CD4-positive, CD25-positive, alpha-beta regulatory T cell (primary cell): ENCODE results near the gene AIP. TPM values are rescaled to one million over a fixed set of nuclear protein-coding genes. Genes with fewer than 3 reads are reported as not detected.

ENCODE experiments used
- ATAC-seq, 2 donors: fragments of 150-1000 bp; cut with Tn5 transposase; one replicate each; pipeline ENCODE4 v1.10.0; 2021; ENCODE audit warnings: low read depth in 2 of 2, moderate number of reproducible peaks in 2 of 2, moderate library complexity in 1 of 2
- DNase-seq, 3 donors: peaks; one replicate each; pipeline versions ENCODE4 v3.0.0 to v3.0.0-alpha.2; 2012 to 2022; ENCODE audit warnings: mixed read lengths in 1 of 3
- H3K27ac ChIP-seq: one replicate; pipeline ENCODE4 v1.7.0; 2013; ENCODE audit warnings: mild to moderate bottlenecking, low read length; ENCODE audit not compliant: insufficient read depth, poor library complexity, severe bottlenecking
- H3K27me3 ChIP-seq: one replicate; pipeline ENCODE4 v1.7.0; 2013; ENCODE audit warnings: low read length; ENCODE audit not compliant: control insufficient read depth, insufficient read depth
- H3K36me3 ChIP-seq: one replicate; pipeline ENCODE4 v1.7.0; 2013; ENCODE audit warnings: mild to moderate bottlenecking, low read length, moderate library complexity; ENCODE audit not compliant: control insufficient read depth, insufficient read depth
- H3K4me1 ChIP-seq: 2 replicates; pipeline ENCODE4 v1.7.0; 2013; ENCODE audit warnings: mild to moderate bottlenecking, low read length; ENCODE audit not compliant: insufficient read depth, control insufficient read depth, poor library complexity, severe bottlenecking
- H3K4me3 ChIP-seq: one replicate; pipeline ENCODE4 v1.7.0; 2013; ENCODE audit warnings: low read depth, mild to moderate bottlenecking, low read length, moderate library complexity
- H3K9me3 ChIP-seq, 2 experiments: 1 replicate in 1 of 2; 2 replicates in 1 of 2; pipeline ENCODE4 v1.7.0; 2013; ENCODE audit warnings: low read length in 2 of 2, mild to moderate bottlenecking in 1 of 2, moderate library complexity in 1 of 2; ENCODE audit not compliant: control insufficient read depth in 2 of 2
- H3K27ac Mint-ChIP-seq, 3 donors: one replicate each; pipeline ENCODE4 v1.8.0; 2020 to 2022; ENCODE audit warnings: mild to moderate bottlenecking in 3 of 3, mixed read lengths in 3 of 3, moderate library complexity in 2 of 3
- H3K27me3 Mint-ChIP-seq: one replicate; pipeline ENCODE4 v1.8.0; 2022; ENCODE audit warnings: mild to moderate bottlenecking, mixed read lengths
- H3K36me3 Mint-ChIP-seq: one replicate; pipeline ENCODE4 v1.8.0; 2020; ENCODE audit warnings: mixed read lengths
- H3K4me1 Mint-ChIP-seq, 4 donors: one replicate each; pipeline ENCODE4 v1.8.0; 2020 to 2022; ENCODE audit warnings: mixed read lengths in 4 of 4, mild to moderate bottlenecking in 1 of 4
- H3K4me3 Mint-ChIP-seq, 4 donors: one replicate each; pipeline ENCODE4 v1.8.0; 2020 to 2022; ENCODE audit warnings: mild to moderate bottlenecking in 4 of 4, mixed read lengths in 4 of 4, moderate library complexity in 3 of 4
- H3K9me3 Mint-ChIP-seq, 7 donors: one replicate each; pipeline ENCODE4 v1.8.0; 2020 to 2022; ENCODE audit warnings: mixed read lengths in 7 of 7, mild to moderate bottlenecking in 3 of 7, moderate library complexity in 2 of 7
- polyA plus RNA-seq, 4 donors: library from polyadenylated mRNA; unstranded; fragments of 300-500 nt; fragmentation: Illumina TruSeq; gene quantifications; one replicate each; pipeline ENCODE4 v1.2.3, GENCODE V29; 2021
- total RNA-seq: library from RNA; stranded (reverse); gene quantifications from one replicate; pipeline ENCODE4 v1.2.3, GENCODE V29; 2022

Gene AIP
- total RNA-seq (124 TPM), polyA plus RNA-seq (100 to 1,000 TPM; 200 to 234 (median 219) TPM)

- H3K4me3 ChIP-seq = peak within 1 kb of the TSS; percentile 86
- DNase-seq (peak; percentile 97 to 99 (median 98)), ATAC-seq (peak; percentile 83 to 86)
- H3K36me3 Mint-ChIP-seq = peaks cover 14% of the 10 kb centered on the region
- H3K4me1 Mint-ChIP-seq = peaks cover 9 to 57% (median 43%) of the 10 kb centered on the region in 4 donors
- no peaks in the 10 kb centered on the region for H3K9me3 ChIP-seq
- H3K27ac ChIP-seq = peak within 1 kb of the TSS; percentile 92
- peak within 1 kb of the TSS; percentile 92 to 99 (median 96) for H3K4me3 Mint-ChIP-seq
- H3K4me1 ChIP-seq = peaks cover 58% of the 10 kb centered on the region
- no peaks in the 10 kb centered on the region for H3K27me3 ChIP-seq
- peak within 1 kb of the TSS; percentile 99 to 100 (median 99) for H3K27ac Mint-ChIP-seq
- H3K9me3 Mint-ChIP-seq = no peaks in the 10 kb centered on the region
- H3K36me3 ChIP-seq = peaks cover 6% of the 10 kb centered on the region
- H3K27me3 Mint-ChIP-seq = peaks cover 2% of the 10 kb centered on the region
Observed at GRCh38 chr11:67482827-67483798, at the start of gene AIP. TSS of gene AIP (plus strand) at chr11:67483026. CDS start at chr11:67483159, 133 bp downstream.

DNA sequence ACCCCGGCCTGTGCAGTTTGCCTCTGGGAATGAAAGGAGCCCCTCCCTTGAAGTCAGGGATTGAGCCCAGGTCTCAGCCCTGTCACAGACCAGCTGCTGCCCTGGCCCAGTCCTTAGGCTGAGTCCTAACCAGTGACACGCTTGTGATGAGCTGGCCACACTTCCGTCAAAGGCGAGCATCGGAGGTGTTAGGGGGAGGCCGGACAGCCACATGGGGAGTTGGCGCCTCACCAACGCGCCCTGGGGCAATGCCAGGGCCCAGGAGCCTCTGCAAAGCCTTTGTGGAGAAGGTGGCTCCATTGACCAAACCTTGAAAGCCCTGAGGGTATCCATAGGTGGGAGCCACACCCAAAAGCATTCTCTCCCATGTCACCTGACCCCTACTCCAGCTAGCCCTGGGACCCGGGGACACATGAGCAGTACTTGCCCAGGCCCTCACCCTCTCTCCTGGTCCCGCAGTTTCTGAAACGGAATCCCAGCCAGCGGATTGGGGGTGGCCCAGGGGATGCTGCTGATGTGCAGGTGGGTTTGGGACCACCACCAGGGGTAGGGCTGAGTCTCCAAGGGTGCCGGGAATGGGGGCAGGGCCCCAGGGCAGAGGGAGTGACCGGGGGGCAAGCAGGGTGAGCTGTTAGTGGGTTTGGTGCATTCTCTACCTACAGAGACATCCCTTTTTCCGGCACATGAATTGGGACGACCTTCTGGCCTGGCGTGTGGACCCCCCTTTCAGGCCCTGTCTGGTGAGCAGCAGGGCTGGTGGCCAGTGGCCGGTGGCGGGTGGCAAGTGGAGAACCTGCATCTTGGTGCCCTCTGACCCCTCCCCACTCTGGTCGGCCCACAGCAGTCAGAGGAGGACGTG lies 49.1 kb upstream of the AIP start:
- Mint-ChIP-seq H3K4me1 (peaks cover 0 to 74% (median 21%) of the 10 kb centered on the region in 4 donors), H3K9me3 (no peaks in the 10 kb centered on the region), H3K27ac (peak overlapping the region; percentile 42 to 80 (median 52)), H3K4me3 (peak overlapping the region; percentile 61 to 87 (median 76)), H3K36me3 (peaks cover 10% of the 10 kb centered on the region), H3K27me3 (no peaks in the 10 kb centered on the region)
- H3K4me1 ChIP-seq = peaks cover 77% of the 10 kb centered on the region
- DNase-seq (no peak), ATAC-seq (no peak)
- peak overlapping the region; percentile 94 for H3K27ac ChIP-seq
- H3K9me3 ChIP-seq = no peaks in the 10 kb centered on the region
- peaks cover 23% of the 10 kb centered on the region for H3K36me3 ChIP-seq
- no peaks in the 10 kb centered on the region for H3K27me3 ChIP-seq
- no peak overlapping the region for H3K4me3 ChIP-seq

- peak overlapping the region; percentile 94 for H3K27ac ChIP-seq
- peak overlapping the region; percentile 61 to 87 (median 76) for H3K4me3 Mint-ChIP-seq
- peaks cover 0 to 74% (median 25%) of the 10 kb centered on the region in 4 donors for H3K4me1 Mint-ChIP-seq
- DNase-seq = no peak
- no peaks in the 10 kb centered on the region for H3K27me3 Mint-ChIP-seq
- no peaks in the 10 kb centered on the region for H3K9me3 Mint-ChIP-seq
- no peak overlapping the region for H3K4me3 ChIP-seq
- H3K27ac Mint-ChIP-seq = peak overlapping the region in 2 of 3 donors; percentile 52 to 80
- peaks cover 10% of the 10 kb centered on the region for H3K36me3 Mint-ChIP-seq
- H3K36me3 ChIP-seq = peaks cover 23% of the 10 kb centered on the region
- no peaks in the 10 kb centered on the region for H3K9me3 ChIP-seq
- H3K27me3 ChIP-seq = no peaks in the 10 kb centered on the region
- ATAC-seq = no peak
- H3K4me1 ChIP-seq = peaks cover 77% of the 10 kb centered on the region
Observed at GRCh38 chr11:67434395-67434881, 48.4 kb upstream of the AIP start.

DNA sequence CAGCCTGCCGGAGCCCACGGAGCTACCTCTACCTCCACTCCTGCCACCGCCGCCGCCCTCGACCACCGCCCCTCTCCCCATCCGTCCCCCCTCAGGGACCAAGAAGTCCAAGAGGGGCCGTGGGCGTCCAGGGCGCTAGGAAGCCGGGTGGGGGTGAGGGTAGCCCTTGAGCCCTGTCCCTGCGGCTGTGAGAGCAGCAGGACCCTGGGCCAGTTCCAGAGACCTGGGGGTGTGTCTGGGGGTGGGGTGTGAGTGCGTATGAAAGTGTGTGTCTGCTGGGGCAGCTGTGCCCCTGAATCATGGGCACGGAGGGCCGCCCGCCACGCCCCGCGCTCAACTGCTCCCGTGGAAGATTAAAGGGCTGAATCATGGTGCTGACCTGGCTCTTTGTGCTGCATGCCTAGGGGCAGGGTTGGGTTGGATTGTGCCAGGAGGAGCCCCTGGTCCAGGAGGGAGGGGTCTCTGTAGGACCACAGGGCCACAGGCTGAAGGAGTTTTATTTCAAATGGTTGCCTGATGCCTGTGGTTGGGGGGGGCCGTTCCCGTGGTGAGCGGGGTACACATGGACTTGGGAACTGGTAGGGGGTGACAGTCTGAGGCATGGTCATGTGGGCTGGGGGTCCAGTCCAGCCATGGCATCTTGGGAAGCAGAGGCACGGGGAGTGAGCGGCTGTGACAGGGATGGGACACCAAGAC lies 47.6 kb upstream of the AIP start:
- Mint-ChIP-seq H3K27me3 (no peaks in the 10 kb centered on the region), H3K36me3 (peaks cover 10% of the 10 kb centered on the region), H3K9me3 (no peaks in the 10 kb centered on the region), H3K4me1 (peaks cover 0 to 77% (median 29%) of the 10 kb centered on the region in 4 donors), H3K27ac (peak overlapping the region; percentile 75 to 90 (median 84)), H3K4me3 (peak overlapping the region; percentile 81 to 98 (median 92))
- H3K9me3 ChIP-seq = no peaks in the 10 kb centered on the region
- H3K27ac ChIP-seq = peak overlapping the region; percentile 94
- peak overlapping the region; percentile 26 for H3K4me3 ChIP-seq
- H3K4me1 ChIP-seq = peaks cover 77% of the 10 kb centered on the region
- DNase-seq (no peak), ATAC-seq (no peak)
- no peaks in the 10 kb centered on the region for H3K27me3 ChIP-seq
- H3K36me3 ChIP-seq = peaks cover 23% of the 10 kb centered on the region

DNA sequence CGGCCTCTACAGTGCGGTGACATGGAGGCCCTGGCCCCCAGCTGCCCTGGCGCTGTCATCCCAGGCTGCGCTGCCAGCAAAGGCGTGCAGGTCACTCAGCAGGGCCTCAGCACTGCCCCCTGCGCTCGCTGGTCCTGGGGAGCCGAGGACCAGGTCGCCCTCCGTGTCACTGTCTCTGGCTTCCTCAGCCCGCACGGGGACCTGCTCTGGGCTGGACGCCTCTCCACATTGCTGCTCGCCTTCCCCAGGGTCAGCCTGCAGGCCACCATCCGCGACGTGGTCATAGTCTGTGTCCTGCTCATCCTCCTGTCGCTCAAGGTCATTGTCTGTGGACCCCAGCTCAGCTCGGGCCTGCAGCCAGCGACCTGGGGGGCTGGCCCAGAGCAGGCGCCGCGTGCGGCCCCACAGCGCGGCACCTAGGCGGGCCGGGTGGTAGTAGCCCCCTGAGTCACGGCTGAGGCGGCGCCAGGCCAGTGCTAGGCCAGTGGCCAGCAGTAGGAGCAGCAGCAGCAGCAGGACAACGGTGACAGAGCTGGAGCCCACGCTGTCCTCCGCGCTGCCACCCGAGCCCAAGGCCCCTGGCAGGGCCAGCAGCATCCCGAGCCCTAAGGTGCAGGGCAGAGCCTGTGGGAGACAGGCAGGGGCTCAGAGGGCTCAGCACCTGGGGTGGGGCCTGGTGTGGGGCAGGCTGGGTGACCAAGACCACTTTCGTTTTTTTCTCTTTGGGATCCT lies 46.9 kb upstream of the AIP start:
- Histone ChIP-seq H3K36me3 (peaks cover 20% of the 10 kb centered on the region), H3K4me3 (peak overlapping the region; percentile 90), H3K27me3 (no peaks in the 10 kb centered on the region), H3K4me1 (peaks cover 81% of the 10 kb centered on the region), H3K27ac (peak overlapping the region; percentile 94), H3K9me3 (no peaks in the 10 kb centered on the region)
- Mint-ChIP-seq H3K4me3 (peak overlapping the region; percentile 97 to 99 (median 98)), H3K27me3 (no peaks in the 10 kb centered on the region), H3K9me3 (no peaks in the 10 kb centered on the region), H3K27ac (peak overlapping the region in 2 of 3 donors; percentile 82 to 92), H3K4me1 (peaks cover 0 to 79% (median 31%) of the 10 kb centered on the region in 4 donors), H3K36me3 (peaks cover 10% of the 10 kb centered on the region)
- no peak for DNase-seq
- no peak for ATAC-seq

GRCh38 chr11:67436459-67437081 lies 46.3 kb upstream of the AIP start:
- DNase-seq (peak in 2 of 3 donors; percentile 56 to 83), ATAC-seq (peak; percentile 29 to 33)
- H3K27ac ChIP-seq = peak overlapping the region; percentile 94
- peaks cover 88% of the 10 kb centered on the region for H3K4me1 ChIP-seq
- Mint-ChIP-seq H3K4me1 (peaks cover 0 to 79% (median 30%) of the 10 kb centered on the region in 4 donors), H3K9me3 (no peaks in the 10 kb centered on the region), H3K4me3 (peak overlapping the region; percentile 97 to 99 (median 98)), H3K27ac (peak overlapping the region; percentile 86 to 94 (median 92)), H3K36me3 (peaks cover 10% of the 10 kb centered on the region), H3K27me3 (no peaks in the 10 kb centered on the region)
- H3K9me3 ChIP-seq = no peaks in the 10 kb centered on the region
- H3K4me3 ChIP-seq = peak overlapping the region; percentile 90
- peaks cover 18% of the 10 kb centered on the region for H3K36me3 ChIP-seq
- no peaks in the 10 kb centered on the region for H3K27me3 ChIP-seq
